Astrocyte (in vitro differentiated cells and primary cell): ENCODE measurements around the gene TRRAP. TPM values are rescaled to one million over a fixed set of nuclear protein-coding genes. Genes with fewer than 3 reads are reported as not detected.

Experiments
- DNase-seq: peaks from one replicate; pipeline ENCODE4 v3.0.0-alpha.2; 2010; ENCODE audit warnings: low read depth
- FAIRE-seq: peaks from 2 replicates; lab custom pipeline; 2011; peaks lifted over from hg19 to GRCh38; lab: Jason Lieb, UNC
- H2AFZ ChIP-seq: 2 replicates; pipeline ENCODE4 v1.6.0; 2012; ENCODE audit warnings: low read depth, low read length, inconsistent platforms
- H3K27ac ChIP-seq: 2 replicates; pipeline ENCODE4 v1.5.1; 2011; ENCODE audit warnings: low read depth, low read length, inconsistent platforms
- H3K27me3 ChIP-seq: 2 replicates; pipeline ENCODE4 v1.6.0; 2011; ENCODE audit warnings: low read length, inconsistent platforms; ENCODE audit not compliant: insufficient read depth
- H3K36me3 ChIP-seq: 2 replicates; pipeline ENCODE4 v1.5.1; 2011; ENCODE audit warnings: low read length, inconsistent platforms; ENCODE audit not compliant: insufficient read depth
- H3K4me1 ChIP-seq: 2 replicates; pipeline ENCODE4 v1.5.1; 2011; ENCODE audit warnings: low read length, inconsistent platforms; ENCODE audit not compliant: insufficient read depth
- H3K4me2 ChIP-seq: 2 replicates; pipeline ENCODE4 v1.6.0; 2012; ENCODE audit warnings: low read length, inconsistent platforms
- H3K4me3 ChIP-seq: 2 replicates; pipeline ENCODE4 v1.5.1; 2011; ENCODE audit warnings: low read depth, mild to moderate bottlenecking, low read length, inconsistent platforms; ENCODE audit not compliant: insufficient read depth
- H3K79me2 ChIP-seq: 2 replicates; pipeline ENCODE4 v1.6.0; 2012; ENCODE audit warnings: mild to moderate bottlenecking, low read length, inconsistent platforms; ENCODE audit not compliant: insufficient read depth
- H3K9ac ChIP-seq: 2 replicates; pipeline ENCODE4 v1.6.0; 2012; ENCODE audit warnings: mild to moderate bottlenecking, low read length, inconsistent platforms
- H3K9me3 ChIP-seq: 2 replicates; pipeline ENCODE4 v1.5.1; 2012; ENCODE audit warnings: low read depth, mild to moderate bottlenecking, low read length, inconsistent platforms; ENCODE audit not compliant: insufficient read depth
- H4K20me1 ChIP-seq: 2 replicates; pipeline ENCODE4 v1.6.0; 2012; ENCODE audit warnings: low read length, inconsistent platforms; ENCODE audit not compliant: insufficient read depth
- H3K27ac Mint-ChIP-seq: one replicate; pipeline ENCODE4 v1.8.0; 2021; ENCODE audit warnings: mild to moderate bottlenecking, mixed read lengths; ENCODE audit not compliant: unreplicated experiment
- H3K27me3 Mint-ChIP-seq: one replicate; pipeline ENCODE4 v1.8.0; 2021; ENCODE audit warnings: low read depth, mixed read lengths; ENCODE audit not compliant: unreplicated experiment
- H3K36me3 Mint-ChIP-seq: one replicate; pipeline ENCODE4 v1.8.0; 2021; ENCODE audit warnings: low read depth, mixed read lengths; ENCODE audit not compliant: unreplicated experiment
- H3K4me1 Mint-ChIP-seq: one replicate; pipeline ENCODE4 v1.8.0; 2021; ENCODE audit warnings: low read depth, mixed read lengths; ENCODE audit not compliant: unreplicated experiment
- H3K4me3 Mint-ChIP-seq: one replicate; pipeline ENCODE4 v1.8.0; 2021; ENCODE audit warnings: mild to moderate bottlenecking, moderate library complexity, mixed read lengths; ENCODE audit not compliant: unreplicated experiment
- H3K9me3 Mint-ChIP-seq: one replicate; pipeline ENCODE4 v1.8.0; 2021; ENCODE audit warnings: mild to moderate bottlenecking, mixed read lengths; ENCODE audit not compliant: unreplicated experiment
- EZH2 ChIP-seq: IDR thresholded peaks from 2 replicates; pipeline ENCODE4 v1.6.1; 2012; ENCODE audit warnings: mild to moderate bottlenecking, low read length, inconsistent platforms; ENCODE audit not compliant: insufficient read depth
- total RNA-seq: library from RNA; stranded (reverse); gene quantifications from 2 replicates; pipeline ENCODE4 v1.2.1, GENCODE V29; 2021
- TF ChIP-seq, protein P1 (sequence below): IDR thresholded peaks from 2 replicates; pipeline ENCODE4 v1.5.1; 2011; ENCODE audit warnings: low read depth, mild to moderate bottlenecking, inconsistent platforms, low read length, moderate library complexity; ENCODE audit not compliant: insufficient read depth

TRRAP gene
- total RNA-seq, 1 donor from 2014 or later, result 33.5 TPM

DNA sequence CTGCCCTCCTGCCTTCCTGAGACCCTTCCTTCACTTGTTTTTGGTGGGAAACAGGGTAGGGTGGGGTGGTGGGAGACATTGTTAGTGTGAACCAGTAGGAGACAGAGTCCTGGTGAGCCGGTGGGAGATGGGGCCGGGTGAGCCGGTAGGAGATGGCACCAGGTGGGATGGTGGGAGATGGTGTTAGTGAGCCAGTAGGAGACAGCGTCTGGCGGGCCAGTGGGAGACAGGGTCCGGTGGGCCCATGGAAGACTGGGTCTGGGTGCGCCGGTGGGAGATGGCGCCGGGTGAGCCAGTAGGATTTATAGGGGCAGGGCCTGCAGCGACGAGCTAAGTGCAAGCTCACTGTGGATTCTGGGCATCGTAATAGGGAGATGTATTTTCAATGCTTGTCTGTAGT lies 116.8 kb downstream of the TRRAP start:
- DNase-seq, result no peak
- Mint-ChIP-seq H3K9me3 (no peaks in the 10 kb centered on the region), H3K27me3 (no peaks in the 10 kb centered on the region), H3K27ac (no peak overlapping the region), H3K36me3 (peaks cover 23% of the 10 kb centered on the region), H3K4me1 (no peaks in the 10 kb centered on the region), H3K4me3 (no peak overlapping the region)
- TF ChIP-seq, protein P1, sequence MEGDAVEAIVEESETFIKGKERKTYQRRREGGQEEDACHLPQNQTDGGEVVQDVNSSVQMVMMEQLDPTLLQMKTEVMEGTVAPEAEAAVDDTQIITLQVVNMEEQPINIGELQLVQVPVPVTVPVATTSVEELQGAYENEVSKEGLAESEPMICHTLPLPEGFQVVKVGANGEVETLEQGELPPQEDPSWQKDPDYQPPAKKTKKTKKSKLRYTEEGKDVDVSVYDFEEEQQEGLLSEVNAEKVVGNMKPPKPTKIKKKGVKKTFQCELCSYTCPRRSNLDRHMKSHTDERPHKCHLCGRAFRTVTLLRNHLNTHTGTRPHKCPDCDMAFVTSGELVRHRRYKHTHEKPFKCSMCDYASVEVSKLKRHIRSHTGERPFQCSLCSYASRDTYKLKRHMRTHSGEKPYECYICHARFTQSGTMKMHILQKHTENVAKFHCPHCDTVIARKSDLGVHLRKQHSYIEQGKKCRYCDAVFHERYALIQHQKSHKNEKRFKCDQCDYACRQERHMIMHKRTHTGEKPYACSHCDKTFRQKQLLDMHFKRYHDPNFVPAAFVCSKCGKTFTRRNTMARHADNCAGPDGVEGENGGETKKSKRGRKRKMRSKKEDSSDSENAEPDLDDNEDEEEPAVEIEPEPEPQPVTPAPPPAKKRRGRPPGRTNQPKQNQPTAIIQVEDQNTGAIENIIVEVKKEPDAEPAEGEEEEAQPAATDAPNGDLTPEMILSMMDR, result no peak
- TF ChIP-seq EZH2, result no peak
- Histone ChIP-seq H3K9me3 (no peaks in the 10 kb centered on the region), H3K4me1 (peaks cover under 1% of the 10 kb centered on the region), H3K27ac (no peak overlapping the region), H3K79me2 (no peaks in the 10 kb centered on the region), H4K20me1 (peaks cover 6% of the 10 kb centered on the region), H3K9ac (no peak overlapping the region), H3K27me3 (no peaks in the 10 kb centered on the region), H3K4me3 (no peak overlapping the region), H2AFZ (no peak overlapping the region), H3K4me2 (no peak overlapping the region), H3K36me3 (peaks cover 57% of the 10 kb centered on the region)
- FAIRE-seq, result no peak

DNA sequence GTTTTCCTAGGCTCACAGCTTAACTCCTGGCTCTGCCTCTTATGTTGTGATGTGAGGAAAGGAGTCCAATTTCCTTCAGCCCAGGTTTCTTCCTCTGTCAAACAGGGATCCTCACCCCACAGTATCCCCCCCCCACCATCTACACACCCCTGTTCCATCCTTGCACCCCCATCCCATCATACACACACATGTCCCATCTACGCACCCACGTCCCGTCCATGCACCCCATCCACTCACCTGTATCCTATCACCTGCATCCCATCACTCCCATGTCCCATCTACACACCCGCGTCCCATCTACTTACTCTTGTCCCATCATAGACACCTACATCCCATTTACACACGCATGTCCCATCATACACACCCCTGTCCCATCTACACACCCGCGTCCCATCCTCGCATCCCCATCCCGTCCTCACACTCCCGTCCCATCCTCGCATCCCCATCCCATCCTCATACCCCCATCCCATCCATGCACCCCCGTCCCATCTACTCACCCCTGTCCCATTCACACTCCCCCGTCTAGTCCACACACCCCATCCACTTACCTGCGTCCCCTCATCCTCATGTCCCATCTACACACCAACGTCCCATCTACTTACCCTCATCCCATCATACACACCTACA lies 117.3 kb downstream of the TRRAP start:
- no peak overlapping the region for H3K9ac ChIP-seq
- H3K4me3 ChIP-seq, result no peak overlapping the region
- no peak overlapping the region for H3K4me2 ChIP-seq
- H3K36me3 ChIP-seq, result peaks cover 53% of the 10 kb centered on the region
- TF ChIP-seq, protein P1, result no peak
- no peak for TF ChIP-seq EZH2
- no peaks in the 10 kb centered on the region for H3K9me3 ChIP-seq
- H3K4me1 ChIP-seq, result peaks cover 5% of the 10 kb centered on the region
- no peak overlapping the region for H3K4me3 Mint-ChIP-seq
- no peaks in the 10 kb centered on the region for H3K27me3 ChIP-seq
- peaks cover 6% of the 10 kb centered on the region for H4K20me1 ChIP-seq
- H3K36me3 Mint-ChIP-seq, result peaks cover 21% of the 10 kb centered on the region
- FAIRE-seq (no peak), DNase-seq (no peak)
- no peak overlapping the region for H3K27ac Mint-ChIP-seq
- no peak overlapping the region for H3K27ac ChIP-seq
- no peaks in the 10 kb centered on the region for H3K27me3 Mint-ChIP-seq
- no peaks in the 10 kb centered on the region for H3K4me1 Mint-ChIP-seq
- H2AFZ ChIP-seq, result no peak overlapping the region
- H3K9me3 Mint-ChIP-seq, result no peaks in the 10 kb centered on the region
- no peaks in the 10 kb centered on the region for H3K79me2 ChIP-seq

DNA sequence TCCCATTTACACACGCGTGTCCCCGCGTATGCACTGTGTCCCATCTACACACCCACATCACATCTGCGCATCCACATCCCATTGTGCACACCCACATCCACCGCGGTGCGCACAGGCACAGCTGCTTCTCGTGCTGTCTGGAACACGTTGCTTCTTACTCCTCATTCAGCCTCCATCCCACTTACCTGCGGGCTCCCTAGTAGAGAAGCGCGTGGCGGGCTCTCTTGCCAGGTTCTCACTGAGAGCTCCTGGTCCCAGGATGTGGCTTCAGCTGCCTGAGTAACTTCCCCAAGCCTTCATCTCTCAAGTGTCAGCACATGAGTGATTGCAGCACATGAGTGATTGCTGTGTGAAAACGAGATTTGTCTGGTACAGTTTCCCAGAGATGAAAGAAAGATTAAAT lies 117.8 kb downstream of the TRRAP start:
- H3K36me3 ChIP-seq, result peaks cover 48% of the 10 kb centered on the region
- Mint-ChIP-seq H3K27ac (no peak overlapping the region), H3K9me3 (no peaks in the 10 kb centered on the region), H3K36me3 (peaks cover 21% of the 10 kb centered on the region), H3K4me1 (peaks cover 4% of the 10 kb centered on the region), H3K27me3 (no peaks in the 10 kb centered on the region), H3K4me3 (no peak overlapping the region)
- H3K9ac ChIP-seq, result no peak overlapping the region
- H3K27ac ChIP-seq, result no peak overlapping the region
- TF ChIP-seq, protein P1, result no peak
- FAIRE-seq (no peak), DNase-seq (no peak)
- H3K27me3 ChIP-seq, result no peaks in the 10 kb centered on the region
- no peaks in the 10 kb centered on the region for H3K79me2 ChIP-seq
- no peak overlapping the region for H3K4me3 ChIP-seq
- no peaks in the 10 kb centered on the region for H3K9me3 ChIP-seq
- peaks cover 6% of the 10 kb centered on the region for H4K20me1 ChIP-seq
- peaks cover 11% of the 10 kb centered on the region for H3K4me1 ChIP-seq
- no peak overlapping the region for H2AFZ ChIP-seq
- H3K4me2 ChIP-seq, result no peak overlapping the region
